ENCODE data around the gene CXorf65.

The CXorf65 gene

GRCh38 chrX:71106427-71106826 lies at the start of gene CXorf65:
Gene CXorf65 (minus strand): TSS chrX:71106740. CDS start chrX:71106556, 184 bp downstream.
- DNase-seq, result no peak

- no peak for DNase-seq
These were observed 48.1 kb upstream of the CXorf65 start for GRCh38 chrX:71154641-71155040.

GRCh38 chrX:71154196-71154595 lies 47.7 kb upstream of the CXorf65 start:
- DNase-seq, result no peak

- no peak for DNase-seq
These were observed 44.8 kb upstream of the CXorf65 start for GRCh38 chrX:71151366-71151765.

GRCh38 chrX:71148278-71148663 lies 41.7 kb upstream of the CXorf65 start:
- no peak for DNase-seq

- DNase-seq, result no peak
These were observed 41.1 kb upstream of the CXorf65 start for GRCh38 chrX:71147496-71148277.

GRCh38 chrX:71144651-71145050 lies 38.1 kb upstream of the CXorf65 start, which contains the start of gene NLGN3:
Gene NLGN3 (plus strand): TSS chrX:71144841. CDS start chrX:71147750, 2,909 bp downstream.
- DNase-seq, result no peak

- DNase-seq, result peak; percentile 9
These were observed 37.0 kb upstream of the CXorf65 start for GRCh38 chrX:71143508-71143907.

GRCh38 chrX:71140440-71140839 lies 33.9 kb upstream of the CXorf65 start:
- DNase-seq, result no peak

GRCh38 chrX:71131510-71131909 lies 25.0 kb upstream of the CXorf65 start:
- DNase-seq, result no peak

- DNase-seq, result peak; percentile 43
These were observed 22.6 kb upstream of the CXorf65 start for GRCh38 chrX:71128915-71129765.

GRCh38 chrX:71128166-71128833 lies 21.8 kb upstream of the CXorf65 start:
- no peak for DNase-seq

- DNase-seq, result no peak
These were observed 12.5 kb upstream of the CXorf65 start for GRCh38 chrX:71118985-71119535.

GRCh38 chrX:71118032-71118984 lies 11.8 kb upstream of the CXorf65 start, which contains the start of gene MED12:
Gene MED12 (plus strand): TSS chrX:71118596. CDS start chrX:71118755, 159 bp downstream.
- peak; percentile 82 for DNase-seq

GRCh38 chrX:71117358-71117757 lies 10.8 kb upstream of the CXorf65 start:
- no peak for DNase-seq

- DNase-seq, result no peak
These were observed 5.4 kb upstream of the CXorf65 start for GRCh38 chrX:71111921-71112431.

GRCh38 chrX:71111141-71111843 lies 4.8 kb upstream of the CXorf65 start, which contains the start of gene IL2RG:
Gene IL2RG (minus strand): TSS chrX:71111577. CDS start chrX:71111539, 38 bp downstream.
- DNase-seq, result no peak

GRCh38 chrX:71109051-71109450 lies 2.5 kb upstream of the CXorf65 start:
- DNase-seq, result no peak

- no peak for DNase-seq
These were observed 1.3 kb upstream of the CXorf65 start for GRCh38 chrX:71107762-71108360.

- no peak for DNase-seq
These were observed 705 bp upstream of the CXorf65 start for GRCh38 chrX:71107245-71107644.

Data from fibroblast of upper back skin (primary cell).